Measurements from ENCODE around the gene THAP2.

DNA sequence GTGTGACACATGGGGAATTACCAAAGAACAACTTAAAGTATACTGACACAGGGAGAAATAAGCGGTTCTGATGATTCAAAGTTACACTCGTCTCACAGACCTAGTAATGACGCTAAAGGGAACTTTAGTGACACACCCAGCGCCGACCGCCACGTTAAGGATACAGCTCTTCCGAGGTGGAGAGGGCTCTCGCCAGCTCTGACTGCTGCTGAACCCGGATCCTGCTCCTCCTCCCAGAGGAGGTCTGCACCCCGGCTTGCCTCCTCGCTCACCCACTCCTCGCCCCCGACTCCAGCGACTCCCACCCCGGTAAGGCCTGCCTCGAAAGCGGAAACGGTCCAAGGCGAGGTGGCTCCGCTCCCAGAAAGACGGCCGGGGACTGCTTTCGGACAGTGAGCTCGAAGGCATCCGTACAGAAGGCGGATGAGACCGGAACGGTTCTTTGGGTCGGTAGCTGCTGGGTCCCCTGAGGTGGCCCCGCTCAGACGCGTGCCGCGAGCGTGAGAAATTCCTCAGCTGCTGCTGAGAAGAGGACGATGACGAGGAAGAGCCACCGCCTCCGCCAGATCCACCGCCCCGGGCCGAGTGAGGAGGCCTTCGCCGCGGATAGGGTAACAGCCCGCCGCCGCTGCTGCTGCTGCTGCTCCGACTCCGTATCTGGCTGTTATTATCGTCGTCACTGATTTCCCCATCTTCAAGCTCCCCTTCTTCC is 1.1 kb upstream of the THAP2 start:
- TF ChIP-seq, protein P1, sequence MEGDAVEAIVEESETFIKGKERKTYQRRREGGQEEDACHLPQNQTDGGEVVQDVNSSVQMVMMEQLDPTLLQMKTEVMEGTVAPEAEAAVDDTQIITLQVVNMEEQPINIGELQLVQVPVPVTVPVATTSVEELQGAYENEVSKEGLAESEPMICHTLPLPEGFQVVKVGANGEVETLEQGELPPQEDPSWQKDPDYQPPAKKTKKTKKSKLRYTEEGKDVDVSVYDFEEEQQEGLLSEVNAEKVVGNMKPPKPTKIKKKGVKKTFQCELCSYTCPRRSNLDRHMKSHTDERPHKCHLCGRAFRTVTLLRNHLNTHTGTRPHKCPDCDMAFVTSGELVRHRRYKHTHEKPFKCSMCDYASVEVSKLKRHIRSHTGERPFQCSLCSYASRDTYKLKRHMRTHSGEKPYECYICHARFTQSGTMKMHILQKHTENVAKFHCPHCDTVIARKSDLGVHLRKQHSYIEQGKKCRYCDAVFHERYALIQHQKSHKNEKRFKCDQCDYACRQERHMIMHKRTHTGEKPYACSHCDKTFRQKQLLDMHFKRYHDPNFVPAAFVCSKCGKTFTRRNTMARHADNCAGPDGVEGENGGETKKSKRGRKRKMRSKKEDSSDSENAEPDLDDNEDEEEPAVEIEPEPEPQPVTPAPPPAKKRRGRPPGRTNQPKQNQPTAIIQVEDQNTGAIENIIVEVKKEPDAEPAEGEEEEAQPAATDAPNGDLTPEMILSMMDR (IDR thresholded peaks at IDR 0.05): no peak
- TF ChIP-seq POLR2A (IDR thresholded peaks at IDR 0.05) (peak in 1 of 2 donors; percentile 36), POLR2AphosphoS5 (IDR thresholded peaks at IDR 0.05) (no peak)
